GM12878 (cell line): ENCODE measurements around the gene TMEM150B. TPM values are rescaled to one million over a fixed set of nuclear protein-coding genes. Genes with fewer than 3 reads are reported as not detected.

ENCODE experiments used
- ATAC-seq: fragments of 200-7000 bp; cut with Tn5 transposase; 3 replicates; pipeline ENCODE4 v1.9.1; 2020; ENCODE audit warnings: mild to moderate bottlenecking, moderate library complexity
- BruUV-seq: library from RNA; stranded (reverse); fragments of 400-500 nt; replicated peaks from 2 replicates; lab custom pipeline; 2021; lab: Mats Ljungman, UMichigan
- CTCF ChIA-PET: fragments of 300-600 bp; sonication (Branson Sonifier 250); formaldehyde crosslinking; extraction: SDS; loops from one replicate; lab custom pipeline; 2021; ENCODE audit warnings: inconsistent platforms; lab: Yijun Ruan, JAX
- POLR2A ChIA-PET: fragments of 350-600 bp; formaldehyde crosslinking; extraction: SDS; loops from one replicate; lab custom pipeline; 2021; ENCODE audit warnings: inconsistent platforms; lab: Charles Lee
- RAD21 ChIA-PET: fragments of 300-600 bp; sonication (Branson Sonifier 250); formaldehyde crosslinking; loops from one replicate; lab custom pipeline; 2023; ENCODE audit warnings: antibody characterized with exemption; ENCODE audit not compliant: unreplicated experiment; lab: Charles Lee
- SMC1A ChIA-PET: fragments of 300-600 bp; sonication (Branson Sonifier 250); formaldehyde crosslinking; loops from one replicate; lab custom pipeline; 2023; ENCODE audit not compliant: unreplicated experiment, uncharacterized antibody; lab: Charles Lee
- DNase-seq: peaks from one replicate; pipeline ENCODE4 v3.0.0-alpha.2; 2011; ENCODE audit warnings: low read depth, low spot score
- FAIRE-seq: peaks from 3 replicates; lab custom pipeline; 2011; peaks lifted over from hg19 to GRCh38; lab: Jason Lieb, UNC
- H2AFZ ChIP-seq: 2 replicates; pipeline ENCODE4 v1.6.0; 2011; ENCODE audit warnings: low read depth, low read length, control low read depth; ENCODE audit not compliant: control insufficient read depth
- H3K27ac ChIP-seq: 2 replicates; pipeline ENCODE4 v1.5.1; 2011; ENCODE audit warnings: control low read depth; ENCODE audit not compliant: control insufficient read depth, insufficient read depth
- H3K27me3 ChIP-seq, 2 experiments: replicated peaks in 1 of 2; 2 replicates each; pipeline versions ENCODE4 v1.6.0 to v1.6.1; 2011; ENCODE audit warnings: low read length in 1 of 2; ENCODE audit not compliant: control insufficient read depth in 2 of 2, insufficient read depth in 2 of 2
- H3K36me3 ChIP-seq, 2 experiments: 2 replicates each; pipeline ENCODE4 v1.5.1; 2011; ENCODE audit warnings: low read length in 1 of 2; ENCODE audit not compliant: control insufficient read depth in 2 of 2, insufficient read depth in 2 of 2
- H3K4me1 ChIP-seq: 2 replicates; pipeline ENCODE4 v1.6.1; 2011; ENCODE audit warnings: mild to moderate bottlenecking, low read length, moderate library complexity, mixed read lengths; ENCODE audit not compliant: control insufficient read depth, insufficient read depth
- H3K4me2 ChIP-seq: 2 replicates; pipeline ENCODE4 v1.6.0; 2011; ENCODE audit warnings: control low read depth; ENCODE audit not compliant: control insufficient read depth, insufficient read depth
- H3K4me3 ChIP-seq: fragments of 200-600 bp; sonication (generic); 2 replicates; pipeline ENCODE4 v1.5.1; 2016
- H3K79me2 ChIP-seq: 2 replicates; pipeline ENCODE4 v1.6.0; 2011; ENCODE audit warnings: low read length; ENCODE audit not compliant: control insufficient read depth, insufficient read depth
- H3K9ac ChIP-seq: 2 replicates; pipeline ENCODE4 v1.8.0; 2011; ENCODE audit warnings: low read length, control low read depth, mixed read lengths; ENCODE audit not compliant: control insufficient read depth, insufficient read depth
- H3K9me3 ChIP-seq: replicated peaks from 3 replicates; pipeline ENCODE4 v1.5.1; 2011; ENCODE audit warnings: mild to moderate bottlenecking, low read length; ENCODE audit not compliant: control insufficient read depth, insufficient read depth
- H4K20me1 ChIP-seq: 2 replicates; pipeline ENCODE4 v1.6.0; 2011; ENCODE audit not compliant: control insufficient read depth, insufficient read depth
- BCL11A ChIP-seq: IDR thresholded peaks from 2 replicates; pipeline ENCODE4 v1.6.1; 2011; ENCODE audit warnings: low read depth, low read length
- EP300 ChIP-seq, 2 experiments: fragments of 150-350 bp in 1 of 2; IDR thresholded peaks; 2 replicates each; pipeline ENCODE4 v1.6.1; 2011 to 2012; ENCODE audit warnings: low read depth in 2 of 2, low read length in 2 of 2, borderline replicate concordance in 1 of 2, improper control_type of control experiment in 1 of 2, inconsistent platforms in 1 of 2; ENCODE audit not compliant: control insufficient read depth in 1 of 2
- MEF2A ChIP-seq: IDR thresholded peaks from 2 replicates; pipeline ENCODE4 v1.6.1; 2011; ENCODE audit warnings: low read depth, mild to moderate bottlenecking, low read length, moderate library complexity; ENCODE audit not compliant: insufficient read depth
- TBL1XR1 ChIP-seq: IDR thresholded peaks from 2 replicates; pipeline ENCODE4 v1.6.1; 2012; ENCODE audit warnings: low read depth, low read length, improper control_type of control experiment
- ZBED1 ChIP-seq: IDR thresholded peaks from 2 replicates; pipeline ENCODE4 v1.6.1; 2016; ENCODE audit warnings: borderline replicate concordance
- WGBS: methylation state at CpG from one replicate; pipeline ENCODE4 v1.1.6; 2016; ENCODE audit warnings: low lambda C conversion rate; ENCODE audit not compliant: insufficient replicate concordance, insufficient coverage; ENCODE audit errors: missing lambda C conversion rate; 5-methylcytosine and 5-hydroxymethylcytosine counted together
- in situ Hi-C: fragments of 300-500 bp; cut with MboI; formaldehyde crosslinking; loops from 9 replicates; pipeline ENCODE4 v1.14.3; 2018; ENCODE audit warnings: mixed read lengths
- intact Hi-C: fragments of 100-400 bp; cut with micrococcal nuclease; formaldehyde crosslinking; loops from one replicate; pipeline ENCODE4 v1.14.2; 2022; ENCODE audit not compliant: unreplicated experiment
- polyA plus RNA-seq, 11 experiments: library from polyadenylated mRNA; depleted of rRNA in 4 of 11; unstranded in 6 of 11; stranded (reverse) in 5 of 11; fragments of >200 nt; fragmentation: Nextera tagmentation in 4 of 11; fragmentation: Illumina TruSeq in 1 of 11; extraction: Ambion mirVana in 4 of 11; extraction: Trizol in 1 of 11; gene quantifications; 1 replicate in 1 of 11; 2 replicates in 10 of 11; pipeline versions ENCODE4 v1.2.1 to v1.2.3, GENCODE V29; 2011 to 2016; ENCODE audit warnings: inconsistent platforms in 2 of 11, missing spikeins in 2 of 11, low read depth in 1 of 11
- total RNA-seq, 4 experiments: library from RNA; depleted of rRNA in 3 of 4; stranded (reverse); fragments of >200 nt in 3 of 4; fragmentation: Illumina TruSeq in 1 of 4; extraction: Trizol in 1 of 4; gene quantifications; 2 replicates each; pipeline versions ENCODE4 v1.2.1 to v1.2.3, GENCODE V29; 2013 to 2021
- TF ChIP-seq, protein P1 (sequence below): fragments of 450-650 bp; IDR thresholded peaks from 2 replicates; pipeline ENCODE4 v1.6.1; 2017; ENCODE audit warnings: mild to moderate bottlenecking, moderate library complexity
- TF ChIP-seq, protein P2 (sequence below): IDR thresholded peaks from 2 replicates; pipeline ENCODE4 v1.6.1; 2012; ENCODE audit warnings: low read depth, low read length, improper control_type of control experiment

Gene TMEM150B
- total and polyA plus RNA-seq, 10 of the 15 experiments (the other 5 are each of a cell fraction or from before 2014, with no cell fraction given) = 0.09 to 0.23 (median 0.18) TPM; not detected in 6

DNA sequence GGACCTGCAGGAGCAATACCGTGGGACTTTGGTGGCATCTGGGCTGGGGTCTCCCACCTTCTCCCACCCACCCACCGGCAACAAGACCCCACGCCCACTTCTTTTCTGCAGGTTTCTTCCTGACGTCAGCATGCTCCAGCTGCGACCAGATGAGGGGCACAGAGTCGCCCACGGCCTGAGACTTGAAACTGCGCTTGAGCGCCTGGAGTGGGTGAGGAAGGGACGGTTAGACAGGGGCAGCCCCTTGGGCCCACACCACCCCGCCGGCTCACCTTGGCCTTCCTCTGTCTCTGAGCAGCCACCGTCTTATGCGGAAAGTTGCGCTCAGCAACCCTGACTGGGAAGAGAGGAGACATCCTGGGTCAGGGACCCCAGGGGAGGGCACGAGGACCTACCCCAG is 35.8 kb upstream of the TMEM150B start:
- DNase-seq = no peak
- Histone ChIP-seq H3K79me2 (no peaks in the 10 kb centered on the region), H2AFZ (no peak overlapping the region), H3K36me3 (no peaks in the 10 kb centered on the region), H3K4me2 (no peak overlapping the region), H3K27me3 (peaks cover 0 to 3% of the 10 kb centered on the region in 2 experiments; a peak in 2 of 4 replicates), H3K27ac (no peak overlapping the region), H3K4me3 (no peak overlapping the region), H3K4me1 (no peaks in the 10 kb centered on the region), H3K9me3 (no peaks in the 10 kb centered on the region), H4K20me1 (no peaks in the 10 kb centered on the region), H3K9ac (no peak overlapping the region)
- TF ChIP-seq, protein P1, sequence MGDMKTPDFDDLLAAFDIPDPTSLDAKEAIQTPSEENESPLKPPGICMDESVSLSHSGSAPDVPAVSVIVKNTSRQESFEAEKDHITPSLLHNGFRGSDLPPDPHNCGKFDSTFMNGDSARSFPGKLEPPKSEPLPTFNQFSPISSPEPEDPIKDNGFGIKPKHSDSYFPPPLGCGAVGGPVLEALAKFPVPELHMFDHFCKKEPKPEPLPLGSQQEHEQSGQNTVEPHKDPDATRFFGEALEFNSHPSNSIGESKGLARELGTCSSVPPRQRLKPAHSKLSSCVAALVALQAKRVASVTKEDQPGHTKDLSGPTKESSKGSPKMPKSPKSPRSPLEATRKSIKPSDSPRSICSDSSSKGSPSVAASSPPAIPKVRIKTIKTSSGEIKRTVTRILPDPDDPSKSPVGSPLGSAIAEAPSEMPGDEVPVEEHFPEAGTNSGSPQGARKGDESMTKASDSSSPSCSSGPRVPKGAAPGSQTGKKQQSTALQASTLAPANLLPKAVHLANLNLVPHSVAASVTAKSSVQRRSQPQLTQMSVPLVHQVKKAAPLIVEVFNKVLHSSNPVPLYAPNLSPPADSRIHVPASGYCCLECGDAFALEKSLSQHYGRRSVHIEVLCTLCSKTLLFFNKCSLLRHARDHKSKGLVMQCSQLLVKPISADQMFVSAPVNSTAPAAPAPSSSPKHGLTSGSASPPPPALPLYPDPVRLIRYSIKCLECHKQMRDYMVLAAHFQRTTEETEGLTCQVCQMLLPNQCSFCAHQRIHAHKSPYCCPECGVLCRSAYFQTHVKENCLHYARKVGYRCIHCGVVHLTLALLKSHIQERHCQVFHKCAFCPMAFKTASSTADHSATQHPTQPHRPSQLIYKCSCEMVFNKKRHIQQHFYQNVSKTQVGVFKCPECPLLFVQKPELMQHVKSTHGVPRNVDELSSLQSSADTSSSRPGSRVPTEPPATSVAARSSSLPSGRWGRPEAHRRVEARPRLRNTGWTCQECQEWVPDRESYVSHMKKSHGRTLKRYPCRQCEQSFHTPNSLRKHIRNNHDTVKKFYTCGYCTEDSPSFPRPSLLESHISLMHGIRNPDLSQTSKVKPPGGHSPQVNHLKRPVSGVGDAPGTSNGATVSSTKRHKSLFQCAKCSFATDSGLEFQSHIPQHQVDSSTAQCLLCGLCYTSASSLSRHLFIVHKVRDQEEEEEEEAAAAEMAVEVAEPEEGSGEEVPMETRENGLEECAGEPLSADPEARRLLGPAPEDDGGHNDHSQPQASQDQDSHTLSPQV = no peak
- TF ChIP-seq EP300 (IDR thresholded peaks at IDR 0.05; ENCODE audit: borderline replicate concordance in 1 of 2, control insufficient read depth in 1 of 2, low read depth in 2 of 2, low read length in 2 of 2) (no peak), BCL11A (no peak), ZBED1 (no peak), TBL1XR1 (no peak), MEF2A (no peak)
- TF ChIP-seq, protein P2, sequence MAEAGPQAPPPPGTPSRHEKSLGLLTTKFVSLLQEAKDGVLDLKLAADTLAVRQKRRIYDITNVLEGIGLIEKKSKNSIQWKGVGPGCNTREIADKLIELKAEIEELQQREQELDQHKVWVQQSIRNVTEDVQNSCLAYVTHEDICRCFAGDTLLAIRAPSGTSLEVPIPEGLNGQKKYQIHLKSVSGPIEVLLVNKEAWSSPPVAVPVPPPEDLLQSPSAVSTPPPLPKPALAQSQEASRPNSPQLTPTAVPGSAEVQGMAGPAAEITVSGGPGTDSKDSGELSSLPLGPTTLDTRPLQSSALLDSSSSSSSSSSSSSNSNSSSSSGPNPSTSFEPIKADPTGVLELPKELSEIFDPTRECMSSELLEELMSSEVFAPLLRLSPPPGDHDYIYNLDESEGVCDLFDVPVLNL = no peak
- intact Hi-C loops = no loop called here
- SMC1A ChIA-PET = no interaction called here
- 62% methylated on average over 15 of the region's 16 CpGs for WGBS
- POLR2A ChIA-PET = no interaction called here
- BruUV-seq = no TSS peak
- in situ Hi-C loops = no loop called here
- RAD21 ChIA-PET = no interaction called here
- FAIRE-seq = no peak
- CTCF ChIA-PET = interaction anchor here (1.0 kb wide), 1 partner anchor 146 kb away, joined by 3 read pairs; no protein-coding TSS in a partner anchor
- no peak for ATAC-seq
